AG10803 (cell line): ENCODE data around the gene ANKRD53.

ENCODE experiments used
- DNase-seq: peaks from one replicate; pipeline ENCODE4 v3.0.0; 2010; ENCODE audit warnings: low read depth
- H3K4me3 ChIP-seq: 2 replicates; pipeline ENCODE4 v1.5.1; 2011; ENCODE audit warnings: mild to moderate bottlenecking, low read length, control low read depth
- TF ChIP-seq, protein P1 (sequence below): conservative IDR thresholded peaks from 2 replicates; pipeline ENCODE4 v1.5.1; 2011; ENCODE audit warnings: mild to moderate bottlenecking, low read length, control low read depth, inconsistent platforms

Gene ANKRD53

DNA sequence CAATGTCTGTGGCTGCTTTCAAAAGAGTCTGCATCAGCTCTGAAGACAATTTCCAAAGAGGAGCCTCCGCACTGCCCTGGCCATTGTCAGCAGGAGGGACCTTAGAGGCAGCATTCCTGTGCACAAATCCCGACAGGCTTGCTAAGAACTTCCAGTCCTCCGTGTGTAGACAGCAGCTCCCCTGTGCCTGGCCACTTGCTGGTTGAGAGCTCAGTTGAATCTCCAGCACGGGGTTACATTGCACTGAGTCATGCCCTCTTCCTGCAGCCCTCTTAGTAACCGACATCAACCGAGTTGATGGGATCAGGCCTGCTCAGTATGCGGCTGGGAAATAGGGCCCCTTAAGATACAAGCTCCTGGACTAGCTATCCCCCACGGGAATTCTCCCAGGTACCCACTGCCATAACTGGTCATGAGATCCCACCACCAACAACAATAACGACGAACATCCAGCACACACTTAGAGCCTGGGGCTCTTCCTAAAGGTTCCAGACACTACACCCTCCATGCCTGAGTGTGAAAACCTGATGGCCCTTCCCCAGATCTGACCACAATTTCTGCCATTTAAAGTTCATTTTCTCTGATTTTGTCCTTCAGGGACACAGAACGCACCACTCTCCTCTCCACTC is 30.8 kb upstream of the ANKRD53 start:
- TF ChIP-seq, protein P1, sequence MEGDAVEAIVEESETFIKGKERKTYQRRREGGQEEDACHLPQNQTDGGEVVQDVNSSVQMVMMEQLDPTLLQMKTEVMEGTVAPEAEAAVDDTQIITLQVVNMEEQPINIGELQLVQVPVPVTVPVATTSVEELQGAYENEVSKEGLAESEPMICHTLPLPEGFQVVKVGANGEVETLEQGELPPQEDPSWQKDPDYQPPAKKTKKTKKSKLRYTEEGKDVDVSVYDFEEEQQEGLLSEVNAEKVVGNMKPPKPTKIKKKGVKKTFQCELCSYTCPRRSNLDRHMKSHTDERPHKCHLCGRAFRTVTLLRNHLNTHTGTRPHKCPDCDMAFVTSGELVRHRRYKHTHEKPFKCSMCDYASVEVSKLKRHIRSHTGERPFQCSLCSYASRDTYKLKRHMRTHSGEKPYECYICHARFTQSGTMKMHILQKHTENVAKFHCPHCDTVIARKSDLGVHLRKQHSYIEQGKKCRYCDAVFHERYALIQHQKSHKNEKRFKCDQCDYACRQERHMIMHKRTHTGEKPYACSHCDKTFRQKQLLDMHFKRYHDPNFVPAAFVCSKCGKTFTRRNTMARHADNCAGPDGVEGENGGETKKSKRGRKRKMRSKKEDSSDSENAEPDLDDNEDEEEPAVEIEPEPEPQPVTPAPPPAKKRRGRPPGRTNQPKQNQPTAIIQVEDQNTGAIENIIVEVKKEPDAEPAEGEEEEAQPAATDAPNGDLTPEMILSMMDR: 0 out of 2 replicates have a peak, but pooled peaks have one; percentile 0
- peak; percentile 52 for DNase-seq
- peak overlapping the region; percentile 51 for H3K4me3 ChIP-seq

DNA sequence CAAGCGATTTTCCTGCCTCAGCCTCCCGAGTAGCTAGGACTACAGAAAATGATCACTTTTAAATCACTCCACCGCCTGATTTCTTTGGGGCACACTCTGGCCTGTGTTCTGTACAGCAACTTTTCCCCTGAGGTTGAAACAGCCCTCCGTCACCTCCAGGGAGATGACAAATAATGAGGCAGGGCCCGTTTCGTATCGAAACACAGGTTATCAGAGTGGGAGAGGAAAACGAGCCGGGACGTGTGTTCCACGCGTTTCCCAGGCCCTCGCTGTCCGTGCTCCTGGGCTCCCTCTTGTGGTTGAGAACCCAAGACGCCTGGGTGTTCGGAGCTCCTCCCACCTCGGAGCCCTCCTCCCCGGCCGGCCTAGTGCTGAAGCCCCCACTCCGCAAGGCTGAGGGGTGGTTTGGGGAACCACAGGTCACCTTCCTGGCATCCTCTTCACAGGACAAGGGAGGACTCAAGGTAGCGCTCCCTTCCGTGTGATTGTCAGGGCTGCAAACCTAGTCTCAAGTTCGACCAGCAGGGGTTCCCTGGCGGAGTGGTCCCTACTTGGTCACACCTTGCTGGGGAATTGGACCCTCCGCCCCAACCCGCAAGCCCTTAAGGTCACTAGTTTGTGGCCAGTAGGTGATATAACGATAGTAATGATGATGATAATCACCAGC is 30.0 kb upstream of the ANKRD53 start:
- H3K4me3 ChIP-seq: peak overlapping the region; percentile 51
- TF ChIP-seq, protein P1: peak; percentile 76
- DNase-seq: peak; percentile 61

DNA sequence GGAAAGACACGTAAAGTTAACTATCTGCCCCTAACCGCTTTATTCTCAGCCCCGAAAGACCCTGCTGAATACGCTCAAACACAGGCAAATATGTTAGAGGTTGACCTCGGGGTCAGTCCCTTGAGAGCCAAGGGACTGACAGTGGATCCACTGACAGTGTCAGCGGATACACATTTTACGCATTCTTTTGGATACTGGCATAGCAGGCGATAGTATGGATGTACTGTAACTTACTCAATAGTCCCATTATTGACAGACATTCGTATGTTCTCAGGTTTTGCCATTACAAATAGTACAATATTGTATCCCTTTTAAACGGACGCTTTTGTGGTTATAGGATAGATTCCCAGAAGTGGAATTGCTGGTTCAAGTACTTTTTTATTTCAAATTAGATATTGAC is 29.3 kb upstream of the ANKRD53 start:
- TF ChIP-seq, protein P1: no peak
- no peak for DNase-seq
- no peak overlapping the region for H3K4me3 ChIP-seq

DNA sequence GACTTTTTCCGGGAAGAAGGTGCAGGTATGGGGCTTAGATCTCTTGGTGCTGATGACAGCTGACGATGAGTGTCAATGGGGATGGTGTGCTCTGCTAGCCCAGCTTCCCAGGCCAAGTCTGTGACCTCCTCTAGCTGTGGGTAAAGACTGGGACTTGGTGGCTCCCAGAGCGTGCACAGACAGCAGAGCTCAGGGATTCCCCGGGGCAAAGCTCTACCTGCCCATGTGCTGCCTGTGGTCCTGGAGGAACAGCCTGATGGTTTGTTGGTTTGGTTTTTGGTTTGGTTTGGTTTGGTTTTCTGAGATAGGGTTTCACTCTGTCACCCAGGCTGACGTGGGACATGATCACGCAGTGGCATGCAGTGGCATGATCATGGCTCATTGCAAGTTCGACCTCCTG is 23.5 kb upstream of the ANKRD53 start:
- TF ChIP-seq, protein P1: no peak
- DNase-seq: no peak
- no peak overlapping the region for H3K4me3 ChIP-seq

DNA sequence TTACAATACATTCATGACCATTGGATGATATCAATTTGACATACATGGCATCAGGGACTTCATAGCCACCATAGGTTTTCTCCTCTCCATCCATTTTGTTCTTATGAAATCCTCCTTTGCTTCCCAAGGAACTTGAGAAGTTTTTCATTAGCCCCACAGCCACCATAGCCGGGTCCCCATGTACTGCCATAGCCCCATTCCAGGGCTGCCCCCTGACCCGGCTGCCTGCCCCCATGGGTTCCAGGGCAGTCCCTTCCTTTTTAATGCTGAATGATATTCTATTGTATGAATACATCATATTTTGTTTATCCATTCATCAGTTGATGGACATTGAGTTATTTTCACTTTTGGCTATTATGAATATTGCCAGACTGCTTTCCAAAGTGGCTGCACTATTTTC is 22.3 kb upstream of the ANKRD53 start:
- TF ChIP-seq, protein P1: no peak
- H3K4me3 ChIP-seq: no peak overlapping the region
- DNase-seq: no peak

DNA sequence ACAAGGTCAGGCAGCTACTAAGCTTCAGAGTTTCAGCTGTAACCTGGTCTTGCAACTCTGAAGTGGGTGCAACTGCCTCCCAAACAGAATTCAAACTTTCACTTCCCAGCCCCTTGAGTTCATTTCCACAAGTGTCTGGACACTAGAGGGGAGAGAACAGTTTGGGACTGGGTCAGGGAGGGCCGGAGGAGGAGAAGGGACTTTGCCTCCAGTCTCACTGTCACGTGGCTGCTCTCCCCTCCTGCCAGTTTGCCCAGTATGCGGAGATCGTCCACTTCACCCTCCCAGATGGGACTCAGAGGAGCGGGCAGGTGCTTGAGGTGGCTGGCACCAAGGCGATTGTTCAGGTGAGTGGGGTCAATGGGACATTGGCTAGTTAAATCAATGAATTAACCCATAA is 20.6 kb upstream of the ANKRD53 start:
- TF ChIP-seq, protein P1: no peak
- no peak overlapping the region for H3K4me3 ChIP-seq
- no peak for DNase-seq

DNA sequence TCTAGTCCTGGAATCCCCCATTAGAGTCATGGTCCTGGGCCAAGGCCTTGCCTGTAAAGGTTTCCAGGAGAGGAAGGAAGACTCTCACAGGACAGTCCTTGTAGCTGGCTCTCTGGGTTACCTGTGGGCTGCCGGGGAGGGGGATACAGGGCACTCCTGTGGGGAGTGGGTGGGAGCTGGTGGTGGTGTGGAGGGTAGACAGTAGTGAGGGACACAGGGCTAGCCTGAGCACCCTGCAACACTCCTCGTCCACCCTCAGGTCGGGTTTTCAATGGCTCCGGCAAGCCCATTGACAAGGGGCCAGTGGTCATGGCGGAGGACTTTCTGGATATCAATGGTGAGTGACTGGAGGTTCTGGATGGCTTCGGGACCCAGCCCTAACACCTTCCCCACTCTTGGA is 19.7 kb upstream of the ANKRD53 start:
- TF ChIP-seq, protein P1: no peak
- no peak overlapping the region for H3K4me3 ChIP-seq
- no peak for DNase-seq
